Glutamatergic neuron (in vitro differentiated cells): ENCODE measurements around the gene USE1. TPM values are rescaled to one million over a fixed set of nuclear protein-coding genes. Genes with fewer than 3 reads are reported as not detected.

ENCODE experiments used
- DNase-seq: peaks from one replicate; pipeline ENCODE4 v3.0.0; 2022
- H3K27ac Mint-ChIP-seq: one replicate; pipeline ENCODE4 v1.8.0; 2020; ENCODE audit warnings: mild to moderate bottlenecking, mixed read lengths, inconsistent platforms; ENCODE audit not compliant: unreplicated experiment
- H3K27me3 Mint-ChIP-seq: one replicate; pipeline ENCODE4 v1.8.0; 2020; ENCODE audit warnings: mild to moderate bottlenecking, moderate library complexity, mixed read lengths, inconsistent platforms; ENCODE audit not compliant: unreplicated experiment
- H3K36me3 Mint-ChIP-seq: one replicate; pipeline ENCODE4 v1.8.0; 2020; ENCODE audit warnings: mild to moderate bottlenecking, mixed read lengths, inconsistent platforms; ENCODE audit not compliant: unreplicated experiment
- H3K4me1 Mint-ChIP-seq: one replicate; pipeline ENCODE4 v1.8.0; 2020; ENCODE audit warnings: mild to moderate bottlenecking, low read depth, mixed read lengths, inconsistent platforms; ENCODE audit not compliant: unreplicated experiment
- H3K4me3 Mint-ChIP-seq: one replicate; pipeline ENCODE4 v1.8.0; 2020; ENCODE audit warnings: mild to moderate bottlenecking, mixed read lengths, inconsistent platforms; ENCODE audit not compliant: unreplicated experiment
- H3K9me3 Mint-ChIP-seq: one replicate; pipeline ENCODE4 v1.8.0; 2020; ENCODE audit warnings: mild to moderate bottlenecking, moderate library complexity, mixed read lengths, inconsistent platforms; ENCODE audit not compliant: unreplicated experiment
- CTCF ChIP-seq: fragments of 200-600 bp; sonication (generic); IDR thresholded peaks from one replicate; pipeline ENCODE4 v1.5.0; 2021; ENCODE audit not compliant: partially characterized antibody, unreplicated experiment
- total RNA-seq: library from RNA; stranded (reverse); fragmentation: NEBNext Ultra II Directional; extraction: Animal tissue kit (Norgen Biotek cat#: 25700); gene quantifications from one replicate; pipeline ENCODE4 v1.2.1, GENCODE V29; 2021; ENCODE audit not compliant: unreplicated experiment

Gene USE1
- total RNA-seq, 1 donor from 2014 or later = 14.9 TPM

- DNase-seq = no peak
- no peak overlapping the region for H3K4me3 Mint-ChIP-seq
- no peaks in the 10 kb centered on the region for H3K36me3 Mint-ChIP-seq
- TF ChIP-seq CTCF = no peak
- peaks cover 9% of the 10 kb centered on the region for H3K27me3 Mint-ChIP-seq
- no peak overlapping the region for H3K27ac Mint-ChIP-seq
- H3K4me1 Mint-ChIP-seq = peaks cover 10% of the 10 kb centered on the region
- H3K9me3 Mint-ChIP-seq = peaks cover 7% of the 10 kb centered on the region
These were observed 34.9 kb downstream of the USE1 start for GRCh38 chr19:17249887-17250548.

- Mint-ChIP-seq H3K9me3 (peaks cover 2% of the 10 kb centered on the region), H3K27me3 (no peaks in the 10 kb centered on the region), H3K36me3 (no peaks in the 10 kb centered on the region), H3K4me1 (no peaks in the 10 kb centered on the region), H3K4me3 (no peak overlapping the region), H3K27ac (no peak overlapping the region)
- no peak for TF ChIP-seq CTCF
- no peak for DNase-seq
These were observed 39.5 kb downstream of the USE1 start for GRCh38 chr19:17254636-17255035.

GRCh38 chr19:17255150-17255621 lies 40.0 kb downstream of the USE1 start:
- peaks cover 2% of the 10 kb centered on the region for H3K9me3 Mint-ChIP-seq
- H3K36me3 Mint-ChIP-seq = no peaks in the 10 kb centered on the region
- H3K27ac Mint-ChIP-seq = no peak overlapping the region
- no peak for TF ChIP-seq CTCF
- H3K4me1 Mint-ChIP-seq = no peaks in the 10 kb centered on the region
- H3K4me3 Mint-ChIP-seq = no peak overlapping the region
- no peak for DNase-seq
- no peaks in the 10 kb centered on the region for H3K27me3 Mint-ChIP-seq

GRCh38 chr19:17256130-17256529 lies 41.0 kb downstream of the USE1 start:
- Mint-ChIP-seq H3K4me3 (no peak overlapping the region), H3K9me3 (peaks cover 8% of the 10 kb centered on the region), H3K27me3 (no peaks in the 10 kb centered on the region), H3K36me3 (peaks cover 5% of the 10 kb centered on the region), H3K4me1 (peaks cover 3% of the 10 kb centered on the region), H3K27ac (no peak overlapping the region)
- TF ChIP-seq CTCF = no peak
- DNase-seq = no peak

GRCh38 chr19:17259118-17259780 lies 44.1 kb downstream of the USE1 start:
- H3K4me3 Mint-ChIP-seq = no peak overlapping the region
- peaks cover 3% of the 10 kb centered on the region for H3K4me1 Mint-ChIP-seq
- TF ChIP-seq CTCF = no peak
- peaks cover 8% of the 10 kb centered on the region for H3K9me3 Mint-ChIP-seq
- no peak overlapping the region for H3K27ac Mint-ChIP-seq
- H3K36me3 Mint-ChIP-seq = peaks cover 5% of the 10 kb centered on the region
- DNase-seq = no peak
- peaks cover 2% of the 10 kb centered on the region for H3K27me3 Mint-ChIP-seq
